HEK293 (cell line): ENCODE measurements around the gene ZSCAN2.
A peak's percentile ranks its signal among the peaks of the same experiment; 100 is the strongest.
"Not testable (repeated sequence)": the region's sequence is repeated elsewhere in the genome, so short reads cannot be mapped to it uniquely, and the experiment has no call there.

ENCODE experiments used
- CTCF ChIA-PET: fragments of 350-600 bp; formaldehyde crosslinking; extraction: SDS; loops from one replicate; lab custom pipeline; 2021; ENCODE audit warnings: antibody characterized with exemption; lab: Yijun Ruan, JAX
- POLR2A ChIA-PET: fragments of 300-600 bp; formaldehyde crosslinking; extraction: SDS; loops from one replicate; lab custom pipeline; 2020; ENCODE audit warnings: antibody characterized with exemption, inconsistent platforms; lab: Yijun Ruan, JAX
- H3K27ac ChIP-seq: fragments of 200-500 bp; sonication (Bioruptor generic); 2 replicates; pipeline ENCODE4 v1.5.1; 2014; ENCODE audit warnings: low read depth, low read length, control low read depth, inconsistent platforms; ENCODE audit errors: extremely low read depth
- H3K36me3 ChIP-seq, 2 experiments: fragments of 200-500 bp in 1 of 2; sonication (Bioruptor generic) in 1 of 2; 1 replicate in 1 of 2; 2 replicates in 1 of 2; pipeline ENCODE4 v1.5.1; 2014 to 2017; ENCODE audit warnings: inconsistent platforms in 2 of 2, low read length in 2 of 2; ENCODE audit not compliant: control insufficient read depth in 2 of 2, insufficient read depth in 1 of 2
- H3K4me1 ChIP-seq: fragments of 200-500 bp; sonication (Bioruptor generic); 2 replicates; pipeline ENCODE4 v1.5.1; 2014; ENCODE audit warnings: mild to moderate bottlenecking, low read length, inconsistent platforms; ENCODE audit not compliant: control insufficient read depth, insufficient read depth
- H3K4me3 ChIP-seq: 2 replicates; pipeline ENCODE4 v1.5.1; 2011; ENCODE audit warnings: low read depth, mild to moderate bottlenecking, control low read depth, low read length, moderate library complexity
- H3K9me3 ChIP-seq: fragments of 200-500 bp; sonication (Bioruptor generic); 2 replicates; pipeline ENCODE4 v1.5.1; 2014; ENCODE audit warnings: low read depth, low read length, inconsistent platforms; ENCODE audit not compliant: control insufficient read depth, insufficient read depth
- GLIS1 ChIP-seq: fragments of 450-650 bp; formaldehyde crosslinking; IDR thresholded peaks from 2 replicates; pipeline ENCODE4 v1.5.1; 2016; ENCODE audit warnings: missing biosample characterization, missing genetic modification characterization
- MEIS1 ChIP-seq: sonication (generic); formaldehyde crosslinking; IDR thresholded peaks from 2 replicates; pipeline ENCODE4 v1.8.1; 2022; ENCODE audit warnings: missing genetic modification reagents, mild to moderate bottlenecking, borderline replicate concordance
- PRDM10 ChIP-seq: fragments of 450-650 bp; formaldehyde crosslinking; IDR thresholded peaks from 2 replicates; pipeline ENCODE4 v1.5.1; 2016; ENCODE audit warnings: missing biosample characterization, missing genetic modification characterization
- REST ChIP-seq: fragments of 450-650 bp; formaldehyde crosslinking; IDR thresholded peaks from 2 replicates; pipeline ENCODE4 v1.5.1; 2016; ENCODE audit warnings: missing biosample characterization, missing genetic modification characterization
- SCRT2 ChIP-seq: fragments of 450-650 bp; formaldehyde crosslinking; IDR thresholded peaks from 2 replicates; pipeline ENCODE4 v1.5.1; 2016; ENCODE audit warnings: missing biosample characterization, missing genetic modification characterization
- SP7 ChIP-seq: fragments of 450-650 bp; formaldehyde crosslinking; IDR thresholded peaks from 2 replicates; pipeline ENCODE4 v1.5.1; 2016; ENCODE audit warnings: missing biosample characterization, missing genetic modification characterization
- ZBTB17 ChIP-seq: fragments of 450-650 bp; formaldehyde crosslinking; IDR thresholded peaks from 2 replicates; pipeline ENCODE4 v1.5.1; 2016; ENCODE audit warnings: missing biosample characterization, missing genetic modification characterization
- ZNF121 ChIP-seq: fragments of 450-650 bp; formaldehyde crosslinking; IDR thresholded peaks from 2 replicates; pipeline ENCODE4 v1.5.1; 2016; ENCODE audit warnings: missing biosample characterization, missing genetic modification characterization
- ZNF2 ChIP-seq: fragments of 450-650 bp; formaldehyde crosslinking; IDR thresholded peaks from 2 replicates; pipeline ENCODE4 v1.5.1; 2016; ENCODE audit warnings: missing biosample characterization, missing genetic modification characterization
- ZNF280C ChIP-seq: fragments of 450-650 bp; formaldehyde crosslinking; IDR thresholded peaks from 2 replicates; pipeline ENCODE4 v1.5.1; 2016; ENCODE audit warnings: missing biosample characterization, missing genetic modification characterization
- ZNF280D ChIP-seq: fragments of 450-650 bp; formaldehyde crosslinking; IDR thresholded peaks from 2 replicates; pipeline ENCODE4 v1.5.1; 2016; ENCODE audit warnings: missing biosample characterization, missing genetic modification characterization
- ZNF449 ChIP-seq: fragments of 450-650 bp; formaldehyde crosslinking; IDR thresholded peaks from 2 replicates; pipeline ENCODE4 v1.5.1; 2017; ENCODE audit warnings: missing biosample characterization, mild to moderate bottlenecking, missing genetic modification characterization, moderate library complexity
- ZNF549 ChIP-seq: fragments of 450-650 bp; IDR thresholded peaks from 2 replicates; pipeline ENCODE4 v1.5.1; 2018; ENCODE audit warnings: missing biosample characterization, missing genetic modification characterization, mild to moderate bottlenecking, inconsistent platforms, moderate library complexity
- ZNF600 ChIP-seq: fragments of 450-650 bp; formaldehyde crosslinking; IDR thresholded peaks from 2 replicates; pipeline ENCODE4 v1.5.1; 2016; ENCODE audit warnings: missing biosample characterization, missing genetic modification characterization
- ZNF610 ChIP-seq: fragments of 450-650 bp; formaldehyde crosslinking; IDR thresholded peaks from 2 replicates; pipeline ENCODE4 v1.5.1; 2016; ENCODE audit warnings: missing biosample characterization, missing genetic modification characterization, borderline replicate concordance
- ZNF747 ChIP-seq: fragments of 450-650 bp; formaldehyde crosslinking; IDR thresholded peaks from 2 replicates; pipeline ENCODE4 v1.5.1; 2016; ENCODE audit warnings: missing biosample characterization, missing genetic modification characterization
- ZSCAN5A ChIP-seq: fragments of 450-650 bp; formaldehyde crosslinking; IDR thresholded peaks from 2 replicates; pipeline ENCODE4 v1.5.1; 2016; ENCODE audit warnings: missing biosample characterization, missing genetic modification characterization

Gene ZSCAN2

GRCh38 chr15:84642640-84643039, 41.8 kb downstream of the ZSCAN2 start:
- H3K4me3 ChIP-seq, H3K4me1 ChIP-seq, H3K9me3 ChIP-seq, H3K27ac ChIP-seq: not testable (repeated sequence)
- peaks cover 70 to 95% of the 10 kb centered on the region in 2 experiments for H3K36me3 ChIP-seq
- ChIA-PET POLR2A (interaction anchor here (0.9 to 3.4 kb wide), 4 partner anchors 9 to 42 kb away, joined by 3 to 22 read pairs (median 7); partner anchors contain the start of genes WDR73 and ZSCAN2), CTCF (interaction anchor here (0.5 to 1.4 kb wide), 6 partner anchors 9 to 286 kb away, joined by 3 to 5 read pairs (median 4); no protein-coding TSS in a partner anchor)
- TF ChIP-seq ZNF121 (tag by site-specific recombination): peak; percentile 95

- POLR2A ChIA-PET: interaction anchor here (1.0 to 3.4 kb wide), 4 partner anchors 10 to 284 kb away, joined by 3 to 22 read pairs (median 4); partner anchors contain the start of genes SEC11A, WDR73 and ZSCAN2
- TF ChIP-seq ZNF610 (tag by site-specific recombination): no peak
- no peak for TF ChIP-seq ZNF549 (tag by site-specific recombination)
- TF ChIP-seq ZNF600 (tag by site-specific recombination): no peak
- TF ChIP-seq SCRT2 (tag by site-specific recombination): no peak
- no peak for TF ChIP-seq ZSCAN5A (tag by site-specific recombination)
- no peak for TF ChIP-seq PRDM10 (tag by site-specific recombination)
- TF ChIP-seq REST (tag by site-specific recombination): no peak
- TF ChIP-seq SP7 (tag by site-specific recombination): no peak
- TF ChIP-seq ZNF747 (tag by site-specific recombination): no peak
- TF ChIP-seq ZNF280C (tag by site-specific recombination): no peak
- no peak for TF ChIP-seq ZNF280D
- TF ChIP-seq GLIS1: no peak
- no peak for TF ChIP-seq ZBTB17 (tag by site-specific recombination)
- no peak for TF ChIP-seq ZNF2 (tag by site-specific recombination)
- TF ChIP-seq MEIS1 (CRISPR knock-in tag): no peak
- no peak for TF ChIP-seq ZNF449 (tag by site-specific recombination)
Measured at GRCh38 chr15:84643838-84644237, 43.0 kb downstream of the ZSCAN2 start.

More at GRCh38 chr15:84643838-84644237, 43.0 kb downstream of the ZSCAN2 start:
- no peaks in the 10 kb centered on the region for H3K4me1 ChIP-seq
- H3K27ac ChIP-seq: no peak overlapping the region
- no peak overlapping the region for H3K4me3 ChIP-seq
- H3K9me3 ChIP-seq: no peaks in the 10 kb centered on the region
- CTCF ChIA-PET: interaction anchor here (0.5 to 1.4 kb wide), 2 partner anchors 12 to 201 kb away, joined by 4 read pairs; no protein-coding TSS in a partner anchor
- H3K36me3 ChIP-seq: peaks cover 75 to 96% of the 10 kb centered on the region in 2 experiments
